H1 (cell line): ENCODE measurements around the gene COL9A2. TPM values are rescaled to one million over a fixed set of nuclear protein-coding genes. Genes with fewer than 3 reads are reported as not detected.

Experiments
- CTCF ChIA-PET: fragments of 300-600 bp; sonication (Branson Sonifier 250); formaldehyde crosslinking; loops from one replicate; lab custom pipeline; 2021; ENCODE audit not compliant: partially characterized antibody; lab: Charles Lee
- POLR2A ChIA-PET: fragments of 300-600 bp; sonication (Branson Sonifier 250); formaldehyde crosslinking; loops from one replicate; lab custom pipeline; 2021; ENCODE audit warnings: inconsistent platforms; ENCODE audit not compliant: partially characterized antibody; lab: Charles Lee
- DNase-seq, 2 experiments: peaks; one replicate each; pipeline versions ENCODE4 v3.0.0 to v3.0.0-alpha.2; 2010 to 2022; ENCODE audit warnings: low spot score in 2 of 2, low read depth in 1 of 2, mixed read lengths in 1 of 2
- FAIRE-seq: peaks from 2 replicates; lab custom pipeline; 2011; peaks lifted over from hg19 to GRCh38; lab: Jason Lieb, UNC
- H2AFZ ChIP-seq: 2 replicates; pipeline ENCODE4 v1.8.1; 2012; ENCODE audit warnings: low read length, inconsistent platforms
- H2AK5ac ChIP-seq: 2 replicates; pipeline ENCODE4 v1.6.1; 2013; ENCODE audit warnings: low read depth, low read length
- H2BK120ac ChIP-seq: replicated peaks from 2 replicates; pipeline ENCODE3; 2013; ENCODE audit warnings: low read depth, low read length, inconsistent platforms
- H2BK12ac ChIP-seq: 2 replicates; pipeline ENCODE4 v1.6.1; 2013; ENCODE audit warnings: low read depth, low read length
- H2BK15ac ChIP-seq: 2 replicates; pipeline ENCODE4 v1.6.1; 2013; ENCODE audit warnings: low read length
- H2BK20ac ChIP-seq: 2 replicates; pipeline ENCODE4 v1.6.1; 2013; ENCODE audit warnings: low read length
- H2BK5ac ChIP-seq: 2 replicates; pipeline ENCODE4 v1.6.1; 2013; ENCODE audit warnings: low read depth, low read length
- H3K14ac ChIP-seq: 2 replicates; pipeline ENCODE4 v1.6.1; 2013; ENCODE audit warnings: inconsistent platforms; ENCODE audit not compliant: insufficient read length
- H3K18ac ChIP-seq: 2 replicates; pipeline ENCODE4 v1.6.1; 2013; ENCODE audit warnings: low read length; ENCODE audit errors: extremely low read depth
- H3K23ac ChIP-seq: 2 replicates; pipeline ENCODE4 v1.6.1; 2013; ENCODE audit warnings: inconsistent platforms; ENCODE audit not compliant: insufficient read length
- H3K23me2 ChIP-seq: 2 replicates; pipeline ENCODE4 v1.6.1; 2013; ENCODE audit warnings: low read depth, low read length
- H3K27ac ChIP-seq: 2 replicates; pipeline ENCODE4 v1.6.1; 2011; ENCODE audit warnings: low read depth, low read length, inconsistent platforms
- H3K27me3 ChIP-seq, 4 experiments: replicated peaks in 1 of 4; 1 replicate in 1 of 4; 2 replicates in 3 of 4; pipeline versions ENCODE4 v1.6.1 to v1.8.1; 2011 to 2013; ENCODE audit warnings: low read length in 3 of 4, mild to moderate bottlenecking in 3 of 4, inconsistent platforms in 2 of 4, mixed read lengths in 2 of 4, moderate library complexity in 1 of 4; ENCODE audit not compliant: control insufficient read depth in 3 of 4, insufficient read depth in 3 of 4; ENCODE audit errors: extremely low read depth in 1 of 4
- H3K36me3 ChIP-seq, 4 experiments: 2 replicates each; pipeline versions ENCODE4 v1.6.1 to v1.8.1; 2011 to 2013; ENCODE audit warnings: mild to moderate bottlenecking in 4 of 4, low read length in 3 of 4, moderate library complexity in 2 of 4, control low read depth in 1 of 4, inconsistent platforms in 1 of 4; ENCODE audit not compliant: insufficient read depth in 4 of 4, control insufficient read depth in 2 of 4
- H3K4ac ChIP-seq: replicated peaks from 2 replicates; pipeline ENCODE3; 2013; ENCODE audit warnings: low read length, low read depth, mixed read lengths, inconsistent platforms; ENCODE audit not compliant: insufficient read length
- H3K4me1 ChIP-seq, 4 experiments: replicated peaks in 1 of 4; 1 replicate in 1 of 4; 2 replicates in 3 of 4; pipeline versions ENCODE4 v1.6.1 to v1.8.1; 2011 to 2013; ENCODE audit warnings: low read length in 3 of 4, inconsistent platforms in 2 of 4, mixed read lengths in 1 of 4; ENCODE audit not compliant: insufficient read depth in 4 of 4, control insufficient read depth in 3 of 4
- H3K4me2 ChIP-seq, 2 experiments: 2 replicates each; pipeline versions ENCODE4 v1.6.1 to v1.8.1; 2011 to 2013; ENCODE audit warnings: low read depth in 2 of 2, low read length in 2 of 2, control low read depth in 1 of 2, inconsistent platforms in 1 of 2, mild to moderate bottlenecking in 1 of 2; ENCODE audit not compliant: insufficient read depth in 1 of 2
- H3K4me3 ChIP-seq, 4 experiments: fragments of 200-600, 300-600 bp in 1 of 4; sonication (generic), shearing (Covaris generic), sonication (Bioruptor Twin) in 1 of 4; 2 replicates each; pipeline versions ENCODE4 v1.5.1 to v1.8.1; 2011 to 2016; ENCODE audit warnings: low read length in 4 of 4, low read depth in 3 of 4, control low read depth in 2 of 4, inconsistent platforms in 2 of 4, mild to moderate bottlenecking in 2 of 4, mixed read lengths in 1 of 4, moderate library complexity in 1 of 4; ENCODE audit not compliant: insufficient read depth in 2 of 4; ENCODE audit errors: extremely low read depth in 1 of 4
- H3K56ac ChIP-seq: replicated peaks from 2 replicates; pipeline ENCODE3; 2013; ENCODE audit warnings: low read depth, mild to moderate bottlenecking, mixed read lengths, low read length, inconsistent platforms; ENCODE audit not compliant: insufficient read length
- H3K79me1 ChIP-seq: 2 replicates; pipeline ENCODE4 v1.6.1; 2013; ENCODE audit warnings: low read depth, low read length, control low read depth
- H3K79me2 ChIP-seq, 2 experiments: 2 replicates each; pipeline versions ENCODE4 v1.6.1 to v1.8.1; 2012 to 2013; ENCODE audit warnings: low read length in 2 of 2, mild to moderate bottlenecking in 2 of 2, inconsistent platforms in 1 of 2; ENCODE audit not compliant: insufficient read depth in 2 of 2, control insufficient read depth in 1 of 2
- H3K9ac ChIP-seq, 4 experiments: replicated peaks in 1 of 4; 1 replicate in 1 of 4; 2 replicates in 3 of 4; pipeline versions ENCODE4 v1.6.1 to v1.8.1; 2011 to 2013; ENCODE audit warnings: low read depth in 3 of 4, low read length in 3 of 4, control low read depth in 2 of 4, mild to moderate bottlenecking in 2 of 4, moderate library complexity in 2 of 4, inconsistent platforms in 1 of 4; ENCODE audit errors: extremely low read depth in 1 of 4
- H3K9me3 ChIP-seq, 2 experiments: 2 replicates each; pipeline versions ENCODE4 v1.6.1 to v1.8.1; 2012 to 2013; ENCODE audit warnings: mild to moderate bottlenecking in 2 of 2, moderate library complexity in 2 of 2, control low read depth in 1 of 2, inconsistent platforms in 1 of 2, low read depth in 1 of 2, low read length in 1 of 2, mixed read lengths in 1 of 2; ENCODE audit not compliant: insufficient read depth in 2 of 2
- H4K20me1 ChIP-seq, 2 experiments: replicated peaks in 1 of 2; 2 replicates each; pipeline versions ENCODE3 to v1.8.1; 2011 to 2013; ENCODE audit warnings: inconsistent platforms in 2 of 2, low read length in 2 of 2, mild to moderate bottlenecking in 1 of 2; ENCODE audit not compliant: insufficient read depth in 2 of 2, control insufficient read depth in 1 of 2
- H4K5ac ChIP-seq: 2 replicates; pipeline ENCODE4 v1.6.1; 2013; ENCODE audit warnings: low read length, low read depth, mixed read lengths, inconsistent platforms; ENCODE audit not compliant: insufficient read length
- H4K8ac ChIP-seq: 2 replicates; pipeline ENCODE4 v1.8.0; 2013; ENCODE audit warnings: mild to moderate bottlenecking, moderate library complexity, low read length, inconsistent platforms; ENCODE audit not compliant: insufficient read depth; ENCODE audit errors: extremely low read depth
- H4K91ac ChIP-seq: replicated peaks from 2 replicates; pipeline ENCODE3; 2013; ENCODE audit warnings: low read length, mixed read lengths, inconsistent platforms; ENCODE audit not compliant: insufficient read length
- CBX5 ChIP-seq: fragments of 300-800, 300-1000 bp; sonication (generic); IDR thresholded peaks from 2 replicates; pipeline ENCODE4 v1.7.1; 2016; ENCODE audit warnings: antibody characterized with exemption, low read length, low read depth
- CHD1 ChIP-seq: IDR thresholded peaks from 2 replicates; pipeline ENCODE4 v1.6.1; 2012; ENCODE audit warnings: low read depth, low read length, improper control_type of control experiment
- CTCF ChIP-seq, 3 experiments: IDR thresholded peaks; 1 replicate in 2 of 3; 2 replicates in 1 of 3; pipeline versions ENCODE4 v1.5.1 to v1.6.1; 2011; ENCODE audit warnings: low read length in 3 of 3, mild to moderate bottlenecking in 3 of 3, inconsistent platforms in 2 of 3, low read depth in 1 of 3, moderate library complexity in 1 of 3; ENCODE audit not compliant: insufficient read depth in 1 of 3; ENCODE audit errors: control extremely low read depth in 1 of 3
- KDM1A ChIP-seq: fragments of 200-600, 300-600 bp; sonication (generic); IDR thresholded peaks from 2 replicates; pipeline ENCODE4 v1.7.1; 2016; ENCODE audit warnings: mild to moderate bottlenecking, low read length, borderline replicate concordance
- PHF8 ChIP-seq: fragments of 200-600 bp; sonication (generic); conservative IDR thresholded peaks from 2 replicates; pipeline ENCODE4 v1.7.1; 2012; ENCODE audit warnings: low read depth, mild to moderate bottlenecking, inconsistent platforms, low read length, moderate library complexity
- RAD21 ChIP-seq, 2 experiments: IDR thresholded peaks in 1 of 2; conservative IDR thresholded peaks in 1 of 2; 2 replicates each; pipeline ENCODE4 v1.6.1; 2011; ENCODE audit warnings: low read depth in 2 of 2, low read length in 2 of 2, improper control_type of control experiment in 1 of 2, inconsistent platforms in 1 of 2, mild to moderate bottlenecking in 1 of 2, moderate library complexity in 1 of 2
- WGBS, 2 experiments: shearing (Covaris generic) in 1 of 2; methylation state at CpG; one replicate each; pipeline versions ENCODE4 v1.1.6 to v1.1.7; 2013 to 2015; ENCODE audit warnings: low lambda C conversion rate in 2 of 2, mixed read lengths in 2 of 2, inconsistent platforms in 1 of 2, low coverage in 1 of 2, missing lambda C conversion rate in 1 of 2; ENCODE audit not compliant: insufficient replicate concordance in 2 of 2, insufficient coverage in 1 of 2, insufficient read length in 1 of 2; ENCODE audit errors: extremely low coverage in 1 of 2, missing lambda C conversion rate in 1 of 2; 5-methylcytosine and 5-hydroxymethylcytosine counted together
- polyA plus RNA-seq, 7 experiments: library from polyadenylated mRNA; depleted of rRNA in 3 of 7; stranded (reverse) in 5 of 7; unstranded in 2 of 7; fragments of >200 nt in 5 of 7; fragments of 200-250 nt in 2 of 7; gene quantifications; 1 replicate in 5 of 7; 2 replicates in 1 of 7; 4 replicates in 1 of 7; pipeline versions ENCODE4 v1.2.1 to v1.2.3, GENCODE V29; 2011 to 2013; ENCODE audit warnings: missing spikeins in 2 of 7, mixed read lengths in 2 of 7
- total RNA-seq: library from RNA; stranded (reverse); fragmentation: NEBNext Ultra II Directional; extraction: Animal tissue kit (Norgen Biotek cat#: 25700); gene quantifications from 2 replicates; pipeline ENCODE4 v1.2.1, GENCODE V29; 2021

The COL9A2 gene
- total and polyA plus RNA-seq, 2 of the 8 experiments (the other 6 are each of a cell fraction or from before 2014, with no cell fraction given), result 3.2 to 3.3 TPM

GRCh38 chr1:40362699-40363098 lies 45.6 kb upstream of the COL9A2 start:
- no peaks in the 10 kb centered on the region for H3K79me2 ChIP-seq
- H4K8ac ChIP-seq, result no peak overlapping the region
- H3K23ac ChIP-seq, result no peak overlapping the region
- no peak overlapping the region for H2BK15ac ChIP-seq
- H2BK5ac ChIP-seq, result no peak overlapping the region
- H3K79me1 ChIP-seq, result no peaks in the 10 kb centered on the region
- no peaks in the 10 kb centered on the region for H3K27me3 ChIP-seq
- DNase-seq (no peak), FAIRE-seq (no peak)
- H3K4me3 ChIP-seq, result no peak overlapping the region
- no peak overlapping the region for H2AK5ac ChIP-seq
- 90% methylated on average over 2 of the region's 2 CpGs; no CpG with 5 or more reads in 1 of the 2 experiments for WGBS, 2 experiments
- H3K36me3 ChIP-seq, result no peaks in the 10 kb centered on the region
- H4K91ac ChIP-seq, result no peak overlapping the region
- no peak overlapping the region for H2BK12ac ChIP-seq
- TF ChIP-seq KDM1A (no peak), CBX5 (no peak), PHF8 (no peak), CHD1 (no peak), RAD21 (IDR thresholded peaks at IDR 0.05 in 1 of 2, conservative IDR thresholded peaks at IDR 0.05 in 1 of 2; ENCODE audit: low read depth in 2 of 2, low read length in 2 of 2) (no peak), CTCF (IDR thresholded peaks at IDR 0.05; ENCODE audit: control extremely low read depth in 1 of 3, insufficient read depth in 1 of 3, low read depth in 1 of 3, low read length in 3 of 3) (no peak)
- CTCF ChIA-PET, result interaction anchor here (1.5 to 1.8 kb wide), 3 partner anchors 24 to 42 kb away, joined by 3 to 5 read pairs (median 5); no protein-coding TSS in a partner anchor
- no peak overlapping the region for H4K5ac ChIP-seq
- no peaks in the 10 kb centered on the region for H4K20me1 ChIP-seq
- H3K4me2 ChIP-seq, result no peak overlapping the region
- H2BK120ac ChIP-seq, result no peak overlapping the region
- POLR2A ChIA-PET, result no interaction called here
- H3K9me3 ChIP-seq, result 0 out of 4 replicates have a peak, but pooled peaks cover 0 to under 1% of the 10 kb centered on the region in 2 experiments
- no peak overlapping the region for H3K56ac ChIP-seq
- no peaks in the 10 kb centered on the region; a peak in 1 of 7 replicates for H3K4me1 ChIP-seq
- H3K9ac ChIP-seq, result no peak overlapping the region
- H3K27ac ChIP-seq, result no peak overlapping the region
- no peaks in the 10 kb centered on the region for H3K23me2 ChIP-seq
- no peak overlapping the region for H3K18ac ChIP-seq
- no peak overlapping the region for H2BK20ac ChIP-seq
- H3K4ac ChIP-seq, result no peak overlapping the region
- no peak overlapping the region for H2AFZ ChIP-seq
- no peak overlapping the region for H3K14ac ChIP-seq
